NCI-H1930 (cell line): ENCODE data around the gene PALLD.
"Not testable (repeated sequence)": the region's sequence is repeated elsewhere in the genome, so short reads cannot be mapped to it uniquely, and the experiment has no call there.

Source experiments
- DNase-seq, 2 experiments: peaks; one replicate each; lab custom pipeline; 2025; lab: John Stamatoyannopoulos, UW

Gene PALLD

DNA sequence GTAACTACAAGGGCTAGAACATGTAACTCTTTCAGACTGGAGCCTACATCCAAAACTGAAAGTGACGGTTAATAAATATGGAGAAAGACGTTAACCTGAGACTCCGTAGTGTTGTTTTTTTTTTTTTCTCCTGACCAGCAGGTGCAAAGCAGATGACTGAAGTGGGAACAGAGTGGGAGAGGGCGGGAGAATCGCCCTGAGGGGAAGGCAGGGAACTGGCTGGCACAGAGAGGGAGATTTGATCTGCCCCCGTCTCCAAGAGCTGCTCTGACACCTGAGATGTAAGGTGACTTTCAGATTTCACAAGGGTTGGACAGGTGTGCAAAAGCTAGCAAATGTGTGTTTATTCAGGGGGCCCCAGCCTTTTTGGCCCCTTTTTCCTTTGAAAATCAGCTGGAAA, 180.2 kb downstream of the PALLD start:
- DNase-seq, result no peak

- no peak for DNase-seq
These were observed 181.0 kb downstream of the PALLD start for GRCh38 chr4:168677879-168678278.

GRCh38 chr4:168678751-168679366, 182.0 kb downstream of the PALLD start:
- no peak for DNase-seq

DNA sequence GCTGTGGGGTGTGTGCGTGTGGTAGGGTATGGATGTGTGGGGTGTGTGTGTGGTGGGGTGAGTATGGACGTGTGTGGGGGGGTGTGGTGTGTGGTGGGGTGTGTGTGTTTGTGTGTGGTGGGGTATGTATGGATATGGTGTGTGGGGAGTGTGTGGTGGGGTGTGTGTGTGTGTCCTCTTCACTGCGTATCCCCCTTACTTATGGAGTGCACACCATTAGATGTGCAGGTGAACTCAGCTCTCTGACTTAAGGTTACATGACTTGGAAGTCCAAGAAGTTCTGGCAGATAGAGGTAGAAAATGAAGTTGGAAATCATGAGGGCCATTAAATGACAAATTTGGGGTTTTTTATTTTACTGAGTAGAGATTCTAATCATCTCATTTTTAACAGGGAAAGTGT, 182.5 kb downstream of the PALLD start:
- DNase-seq, result no peak

DNA sequence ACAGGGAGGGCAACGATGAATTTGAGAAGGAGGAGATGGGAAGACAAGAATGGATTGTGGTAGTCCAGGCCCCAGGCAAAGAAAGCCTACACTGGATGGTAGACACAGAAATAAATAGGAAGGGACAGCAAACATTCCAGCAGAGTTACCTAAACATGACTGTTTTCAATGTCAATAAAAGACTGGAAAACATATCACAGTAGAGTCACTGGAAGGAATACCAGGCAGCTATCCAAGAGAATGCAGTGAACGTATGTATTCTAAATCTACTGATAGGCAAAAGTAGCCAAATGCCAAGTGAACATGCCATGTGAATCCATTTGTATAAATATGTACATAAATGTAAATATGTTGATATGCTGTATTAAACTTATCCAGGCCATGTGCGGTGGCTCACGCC, 183.0 kb downstream of the PALLD start:
- no peak for DNase-seq

- DNase-seq, result no peak
These were observed 186.1 kb downstream of the PALLD start for GRCh38 chr4:168682898-168683500.

GRCh38 chr4:168683595-168683994, 186.7 kb downstream of the PALLD start:
- DNase-seq, result no peak

GRCh38 chr4:168685136-168685809, 188.4 kb downstream of the PALLD start:
- DNase-seq, result no peak

GRCh38 chr4:168688584-168688983, 191.7 kb downstream of the PALLD start:
- DNase-seq, result no peak

- DNase-seq, result no peak
These were observed 192.9 kb downstream of the PALLD start for GRCh38 chr4:168689791-168690190.

DNA sequence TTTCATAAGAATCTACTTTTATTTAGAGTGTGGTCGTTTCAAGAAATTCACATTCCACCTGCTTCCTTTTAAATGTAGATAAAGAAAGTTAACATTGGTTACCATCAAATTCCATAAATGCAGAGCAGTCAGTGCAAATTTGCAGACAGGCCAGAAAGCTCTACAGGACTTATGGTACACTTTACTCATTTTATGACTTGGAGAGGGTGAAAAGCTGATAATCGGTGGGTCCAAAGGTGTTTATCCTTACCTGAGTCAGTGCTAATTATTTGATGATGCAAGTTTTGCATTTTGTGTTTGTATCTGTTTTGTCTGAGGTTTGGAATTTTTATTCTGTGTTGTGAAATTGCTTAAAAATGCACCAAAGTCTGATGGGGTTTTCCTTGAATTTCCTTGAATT, 193.3 kb downstream of the PALLD start:
- DNase-seq, result no peak

- DNase-seq, result no peak
These were observed 194.9 kb downstream of the PALLD start for GRCh38 chr4:168691631-168692369.

- no peak for DNase-seq
These were observed 197.1 kb downstream of the PALLD start for GRCh38 chr4:168693750-168694490.

GRCh38 chr4:168694667-168695066, 197.8 kb downstream of the PALLD start:
- no peak for DNase-seq

- DNase-seq, result no peak
These were observed 198.4 kb downstream of the PALLD start for GRCh38 chr4:168695288-168695687.

DNA sequence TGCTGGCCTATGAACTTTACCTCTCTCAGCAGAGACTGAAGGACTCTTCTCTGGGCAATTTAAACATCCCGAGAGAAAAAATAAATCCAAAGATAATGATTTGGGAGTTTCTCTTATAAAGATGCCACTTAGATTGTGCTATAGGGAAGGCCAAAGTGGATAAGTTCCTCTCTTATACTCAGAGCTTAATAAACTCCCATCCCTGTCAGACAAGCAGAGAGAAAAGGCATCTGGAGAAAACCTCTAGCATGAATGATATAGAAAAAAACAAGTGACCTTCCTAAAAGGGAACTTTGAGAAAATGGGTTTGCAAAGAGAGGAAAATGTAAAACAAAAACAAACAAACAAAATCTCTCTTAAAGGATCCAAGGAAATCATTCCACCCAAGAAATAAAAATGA, 199.4 kb downstream of the PALLD start:
- DNase-seq, result no peak

- DNase-seq, result no peak
These were observed 200.0 kb downstream of the PALLD start for GRCh38 chr4:168696826-168697225.

GRCh38 chr4:168699224-168699878, 202.5 kb downstream of the PALLD start:
- no peak for DNase-seq

- DNase-seq, result no peak
These were observed 204.2 kb downstream of the PALLD start for GRCh38 chr4:168701061-168701460.

DNA sequence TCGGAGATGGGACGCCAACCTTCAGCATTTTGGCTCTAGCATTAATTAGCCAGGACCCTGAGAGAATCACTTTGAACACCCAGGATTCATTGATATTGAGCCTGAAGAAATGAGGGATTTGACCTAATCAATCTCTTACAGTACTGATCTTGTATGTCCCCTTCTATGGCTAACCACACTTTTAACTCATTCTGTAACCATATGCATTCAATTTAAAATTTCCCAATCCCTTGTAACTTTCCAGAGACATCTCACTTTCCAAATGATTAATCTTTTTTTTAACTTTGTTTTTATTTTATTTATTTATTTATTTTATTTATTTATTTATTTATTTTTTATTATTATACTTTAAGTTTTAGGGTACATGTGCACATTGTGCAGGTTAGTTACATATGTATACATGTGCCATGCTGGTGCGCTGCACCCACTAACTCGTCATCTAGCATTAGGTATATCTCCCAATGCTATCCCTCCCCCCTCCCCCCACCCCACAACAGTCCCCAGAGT, 205.8 kb downstream of the PALLD start:
- not testable (repeated sequence) for DNase-seq

DNA sequence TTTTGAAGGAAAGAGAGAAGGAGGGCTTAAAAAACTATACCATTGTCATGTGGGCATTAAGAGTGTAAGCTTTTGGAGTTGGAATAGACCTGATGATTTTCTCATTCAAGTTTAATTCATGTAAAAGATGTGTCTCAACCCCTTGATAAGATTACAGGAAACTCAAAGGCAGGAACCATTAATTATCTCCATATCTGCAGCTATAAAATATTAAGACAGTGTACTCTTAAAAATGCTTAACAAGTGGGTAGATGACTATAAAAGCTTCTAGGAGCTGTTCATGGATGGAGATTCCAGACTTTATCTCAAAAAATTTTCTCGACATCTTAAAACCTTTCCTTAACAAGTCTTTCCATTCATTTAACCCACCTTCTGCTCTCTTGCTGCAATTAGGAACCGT, 208.3 kb downstream of the PALLD start:
- DNase-seq, result no peak
